H9 (cell line): Measurements from ENCODE around the gene PRUNE2. TPM values are rescaled to one million over a fixed set of nuclear protein-coding genes. Genes with fewer than 3 reads are reported as not detected.

Experiments
- DNase-seq: peaks from one replicate; pipeline ENCODE4 v3.0.0-alpha.2; 2017
- H2AFZ ChIP-seq: one replicate; pipeline ENCODE4 v1.6.1; 2013; ENCODE audit warnings: mild to moderate bottlenecking, low read length, control low read depth, moderate library complexity
- H2AK5ac ChIP-seq: 2 replicates; pipeline ENCODE4 v1.6.1; 2013; ENCODE audit warnings: low read length, control low read depth, mixed read lengths; ENCODE audit not compliant: insufficient read length
- H2BK120ac ChIP-seq: one replicate; pipeline ENCODE4 v1.6.1; 2013; ENCODE audit warnings: low read depth, mild to moderate bottlenecking, low read length, control low read depth, inconsistent platforms; ENCODE audit not compliant: poor library complexity, severe bottlenecking
- H2BK12ac ChIP-seq: 2 replicates; pipeline ENCODE4 v1.6.1; 2013; ENCODE audit warnings: low read length, control low read depth, mixed read lengths, low read depth; ENCODE audit not compliant: insufficient read length
- H2BK15ac ChIP-seq: 2 replicates; pipeline ENCODE4 v1.6.1; 2013; ENCODE audit warnings: low read depth, low read length, control low read depth
- H2BK20ac ChIP-seq: one replicate; pipeline ENCODE4 v1.6.1; 2013; ENCODE audit warnings: low read depth, mild to moderate bottlenecking, low read length, control low read depth, inconsistent platforms; ENCODE audit not compliant: poor library complexity, severe bottlenecking
- H2BK5ac ChIP-seq: 2 replicates; pipeline ENCODE4 v1.6.1; 2013; ENCODE audit warnings: low read length, control low read depth, mixed read lengths; ENCODE audit not compliant: insufficient read length
- H3K14ac ChIP-seq: 2 replicates; pipeline ENCODE4 v1.6.1; 2013; ENCODE audit warnings: low read length, control low read depth; ENCODE audit not compliant: insufficient read depth
- H3K18ac ChIP-seq: 2 replicates; pipeline ENCODE4 v1.6.1; 2013; ENCODE audit warnings: low read depth, mild to moderate bottlenecking, mixed read lengths, low read length, control low read depth; ENCODE audit not compliant: insufficient read length
- H3K23ac ChIP-seq: 2 replicates; pipeline ENCODE4 v1.6.1; 2013; ENCODE audit warnings: low read length, control low read depth, mixed read lengths, low read depth; ENCODE audit not compliant: insufficient read length
- H3K23me2 ChIP-seq: 2 replicates; pipeline ENCODE4 v1.6.1; 2013; ENCODE audit warnings: low read depth, mild to moderate bottlenecking, mixed read lengths, low read length, control low read depth; ENCODE audit not compliant: insufficient read length, poor library complexity, severe bottlenecking
- H3K27ac ChIP-seq: 2 replicates; pipeline ENCODE4 v1.5.1; 2013; ENCODE audit warnings: low read length, control low read depth, mixed read lengths, low read depth; ENCODE audit not compliant: insufficient read length
- H3K27me3 ChIP-seq: 2 replicates; pipeline ENCODE4 v1.6.1; 2013; ENCODE audit warnings: low read length, control low read depth, inconsistent platforms; ENCODE audit not compliant: insufficient read depth
- H3K4ac ChIP-seq: 2 replicates; pipeline ENCODE4 v1.6.1; 2013; ENCODE audit warnings: low read depth, mild to moderate bottlenecking, control low read depth, inconsistent platforms, low read length, moderate library complexity
- H3K4me1 ChIP-seq: 2 replicates; pipeline ENCODE4 v1.6.1; 2013; ENCODE audit warnings: low read length, control low read depth, inconsistent platforms; ENCODE audit not compliant: insufficient read depth
- H3K4me2 ChIP-seq: 2 replicates; pipeline ENCODE4 v1.6.1; 2013; ENCODE audit warnings: low read length, control low read depth, mixed read lengths; ENCODE audit not compliant: insufficient read length, insufficient read depth
- H3K56ac ChIP-seq: 2 replicates; pipeline ENCODE4 v1.6.1; 2013; ENCODE audit warnings: low read depth, mild to moderate bottlenecking, mixed read lengths, low read length, control low read depth; ENCODE audit not compliant: insufficient read length
- H3K79me1 ChIP-seq: 2 replicates; pipeline ENCODE4 v1.6.1; 2013; ENCODE audit warnings: low read depth, mild to moderate bottlenecking, moderate library complexity, low read length, control low read depth, inconsistent platforms; ENCODE audit not compliant: insufficient read depth, poor library complexity, severe bottlenecking
- H3K79me2 ChIP-seq: 2 replicates; pipeline ENCODE4 v1.6.1; 2013; ENCODE audit warnings: low read length, control low read depth, inconsistent platforms; ENCODE audit not compliant: insufficient read depth
- H3K9ac ChIP-seq: 2 replicates; pipeline ENCODE4 v1.6.1; 2013; ENCODE audit warnings: low read length, control low read depth, mixed read lengths; ENCODE audit not compliant: insufficient read length; ENCODE audit errors: extremely low read depth
- H3K9me3 ChIP-seq: one replicate; pipeline ENCODE4 v1.6.1; 2013; ENCODE audit warnings: low read depth, low read length, inconsistent platforms; ENCODE audit not compliant: control insufficient read depth
- H3T11ph ChIP-seq: one replicate; pipeline ENCODE4 v1.6.1; 2013; ENCODE audit warnings: mild to moderate bottlenecking, low read length, control low read depth, inconsistent platforms
- H4K20me1 ChIP-seq: one replicate; pipeline ENCODE4 v1.6.1; 2013; ENCODE audit not compliant: control insufficient read depth, insufficient read length, insufficient read depth
- H4K5ac ChIP-seq: 2 replicates; pipeline ENCODE4 v1.6.1; 2013; ENCODE audit warnings: low read depth, mild to moderate bottlenecking, mixed read lengths, low read length, control low read depth; ENCODE audit not compliant: insufficient read length
- H4K8ac ChIP-seq: replicated peaks from 2 replicates; pipeline ENCODE4 v1.6.1; 2013; ENCODE audit warnings: low read length, control low read depth, mixed read lengths, low read depth; ENCODE audit not compliant: insufficient read length
- H4K91ac ChIP-seq: 2 replicates; pipeline ENCODE4 v1.6.1; 2013; ENCODE audit warnings: low read depth, mild to moderate bottlenecking, moderate library complexity, mixed read lengths, low read length, control low read depth; ENCODE audit not compliant: insufficient read length
- H3K27ac Mint-ChIP-seq, 3 experiments: 2 replicates in 2 of 3; 3 replicates in 1 of 3; pipeline ENCODE4 v1.8.0; 2020 to 2021; ENCODE audit warnings: mixed read lengths in 3 of 3, mild to moderate bottlenecking in 1 of 3, moderate library complexity in 1 of 3
- H3K27me3 Mint-ChIP-seq: 2 replicates; pipeline ENCODE4 v1.8.0; 2021; ENCODE audit warnings: low read depth, mild to moderate bottlenecking, moderate library complexity, mixed read lengths
- H3K36me3 Mint-ChIP-seq, 3 experiments: 2 replicates in 2 of 3; 3 replicates in 1 of 3; pipeline ENCODE4 v1.8.0; 2020 to 2021; ENCODE audit warnings: low read depth in 3 of 3, mixed read lengths in 3 of 3; ENCODE audit not compliant: insufficient read depth in 1 of 3
- H3K4me1 Mint-ChIP-seq, 2 experiments: 2 replicates each; pipeline ENCODE4 v1.8.0; 2020; ENCODE audit warnings: mixed read lengths in 2 of 2
- H3K4me3 Mint-ChIP-seq, 2 experiments: 2 replicates in 1 of 2; 3 replicates in 1 of 2; pipeline ENCODE4 v1.8.0; 2020 to 2021; ENCODE audit warnings: mild to moderate bottlenecking in 2 of 2, mixed read lengths in 2 of 2, moderate library complexity in 1 of 2
- H3K9me3 Mint-ChIP-seq, 2 experiments: 2 replicates in 1 of 2; 3 replicates in 1 of 2; pipeline ENCODE4 v1.8.0; 2020; ENCODE audit warnings: mild to moderate bottlenecking in 2 of 2, mixed read lengths in 2 of 2, moderate library complexity in 1 of 2
- WGBS: extraction: QIAGEN DNeasy Blood & Tissue Kit; methylation state at CpG from one replicate; pipeline ENCODE4 v1.1.7; 2013; ENCODE audit warnings: missing lambda C conversion rate, low lambda C conversion rate, mixed read lengths; ENCODE audit not compliant: insufficient read length; ENCODE audit errors: extremely low coverage; 5-methylcytosine and 5-hydroxymethylcytosine counted together
- total RNA-seq: library from RNA; stranded (reverse); gene quantifications from 2 replicates; pipeline ENCODE4 v1.2.1, GENCODE V29; 2021
- TF ChIP-seq, protein P1 (sequence below): fragments of 200-600 bp; sonication (generic); conservative IDR thresholded peaks from 3 replicates; pipeline ENCODE4 v1.8.0; 2021; ENCODE audit warnings: antibody characterized with exemption, mild to moderate bottlenecking

PRUNE2 gene
- total RNA-seq, 1 experiment from 2014 or later = 12.1 TPM

DNA sequence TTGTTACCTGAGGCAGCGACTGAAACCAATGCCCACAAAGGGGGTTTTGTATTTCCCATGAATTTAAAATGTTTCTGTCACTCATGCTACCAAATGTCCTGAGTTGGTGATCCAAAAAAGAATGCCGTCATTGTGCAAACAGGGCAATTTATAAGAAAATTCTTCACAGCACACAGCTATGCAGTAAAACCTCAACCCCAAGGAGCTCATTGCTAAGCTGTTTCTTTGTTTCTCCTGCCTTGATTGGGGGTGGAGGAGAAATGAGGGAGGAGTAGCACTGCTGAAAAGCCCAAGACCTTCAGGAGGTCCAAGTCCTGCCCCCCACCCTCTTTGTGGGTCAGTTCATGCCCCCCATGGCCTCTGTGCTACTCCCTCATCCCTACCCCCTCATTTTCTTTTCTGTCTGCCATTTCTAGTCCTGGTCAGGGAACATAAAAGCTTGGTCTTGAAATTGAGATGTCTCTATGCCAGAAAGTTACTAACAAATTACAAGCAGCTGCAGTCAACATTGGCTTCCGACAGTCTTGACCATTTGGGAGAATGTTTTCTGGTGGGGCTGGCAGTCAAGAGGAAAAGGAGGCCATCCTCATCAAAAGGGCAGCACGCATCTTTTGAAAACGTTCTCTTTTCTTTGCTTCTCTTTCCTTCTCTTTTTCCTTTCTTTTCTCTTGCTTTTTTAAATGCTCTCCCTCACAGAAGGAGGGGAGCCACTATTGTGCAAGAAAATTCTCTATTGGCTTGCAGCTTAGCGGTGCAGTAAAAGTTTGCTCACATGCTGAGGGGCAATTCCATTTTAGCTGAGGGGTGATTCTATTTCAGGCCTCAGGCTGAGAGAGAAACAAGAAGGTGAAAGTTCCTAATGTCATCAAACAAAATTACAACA is 313.6 kb downstream of the PRUNE2 start:
- TF ChIP-seq, protein P1, sequence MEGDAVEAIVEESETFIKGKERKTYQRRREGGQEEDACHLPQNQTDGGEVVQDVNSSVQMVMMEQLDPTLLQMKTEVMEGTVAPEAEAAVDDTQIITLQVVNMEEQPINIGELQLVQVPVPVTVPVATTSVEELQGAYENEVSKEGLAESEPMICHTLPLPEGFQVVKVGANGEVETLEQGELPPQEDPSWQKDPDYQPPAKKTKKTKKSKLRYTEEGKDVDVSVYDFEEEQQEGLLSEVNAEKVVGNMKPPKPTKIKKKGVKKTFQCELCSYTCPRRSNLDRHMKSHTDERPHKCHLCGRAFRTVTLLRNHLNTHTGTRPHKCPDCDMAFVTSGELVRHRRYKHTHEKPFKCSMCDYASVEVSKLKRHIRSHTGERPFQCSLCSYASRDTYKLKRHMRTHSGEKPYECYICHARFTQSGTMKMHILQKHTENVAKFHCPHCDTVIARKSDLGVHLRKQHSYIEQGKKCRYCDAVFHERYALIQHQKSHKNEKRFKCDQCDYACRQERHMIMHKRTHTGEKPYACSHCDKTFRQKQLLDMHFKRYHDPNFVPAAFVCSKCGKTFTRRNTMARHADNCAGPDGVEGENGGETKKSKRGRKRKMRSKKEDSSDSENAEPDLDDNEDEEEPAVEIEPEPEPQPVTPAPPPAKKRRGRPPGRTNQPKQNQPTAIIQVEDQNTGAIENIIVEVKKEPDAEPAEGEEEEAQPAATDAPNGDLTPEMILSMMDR = no peak
- Mint-ChIP-seq H3K9me3 (no peaks in the 10 kb centered on the region; a peak in 1 of 5 replicates), H3K36me3 (no peaks in the 10 kb centered on the region; a peak in 1 of 7 replicates), H3K4me1 (peaks cover 45 to 55% of the 10 kb centered on the region in 2 experiments), H3K27ac (peak overlapping the region; percentile 23 to 97 (median 38)), H3K27me3 (peaks cover 4% of the 10 kb centered on the region; the same call in 1 of the 2 replicates), H3K4me3 (peak overlapping the region; percentile 31 to 54; a peak in 4 of 5 replicates)
- Histone ChIP-seq H4K91ac (no peak overlapping the region), H4K5ac (no peak overlapping the region), H2BK15ac (no peak overlapping the region), H2AK5ac (no peak overlapping the region), H3K23ac (no peak overlapping the region), H3K9ac (no peak overlapping the region), H3K4me2 (no peak overlapping the region), H3K27me3 (no peaks in the 10 kb centered on the region), H3K27ac (no peak overlapping the region), H4K20me1 (no peaks in the 10 kb centered on the region), H2AFZ (no peak overlapping the region), H4K8ac (no peak overlapping the region), H3K79me2 (no peaks in the 10 kb centered on the region), H2BK120ac (no peak overlapping the region), H2BK12ac (no peak overlapping the region), H3K18ac (no peak overlapping the region), H3K23me2 (no peaks in the 10 kb centered on the region), H3K4ac (no peak overlapping the region), H2BK20ac (no peak overlapping the region), H3K14ac (no peak overlapping the region; the same call in 1 of the 2 replicates), H3T11ph (no peak overlapping the region), H2BK5ac (no peak overlapping the region), H3K79me1 (no peaks in the 10 kb centered on the region), H3K56ac (no peak overlapping the region), H3K4me1 (peaks cover 9% of the 10 kb centered on the region; the same call in 1 of the 2 replicates), H3K9me3 (no peaks in the 10 kb centered on the region)
- DNase-seq = no peak
- no CpG with 5 or more reads among the region's 6 CpGs for WGBS
